Measurements from ENCODE around the gene CACNA1C.

Gene CACNA1C

DNA sequence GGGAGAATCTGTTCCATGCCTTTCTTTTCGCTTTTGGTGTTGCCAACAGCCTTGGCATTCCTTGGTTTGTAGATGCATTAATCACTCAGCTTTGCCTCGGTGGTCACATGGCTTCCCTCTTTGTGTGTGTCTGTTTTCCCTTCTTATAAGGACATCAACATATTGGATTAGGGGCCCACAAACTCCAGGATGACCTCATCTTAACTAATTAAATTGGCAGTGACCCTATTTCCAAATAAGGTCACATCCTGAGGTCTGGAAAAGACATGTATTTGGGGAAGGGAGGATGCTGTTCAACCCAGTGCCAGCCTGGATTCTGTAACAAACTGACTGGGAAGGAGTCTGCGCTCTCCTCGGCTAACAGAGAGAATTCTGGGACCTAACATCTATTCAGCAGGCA, 376.2 kb downstream of the CACNA1C start:
- FAIRE-seq = no peak

GRCh38 chr12:2431810-2432209, 379.0 kb downstream of the CACNA1C start:
- FAIRE-seq = no peak

GRCh38 chr12:2432856-2433255, 380.1 kb downstream of the CACNA1C start:
- FAIRE-seq = no peak

DNA sequence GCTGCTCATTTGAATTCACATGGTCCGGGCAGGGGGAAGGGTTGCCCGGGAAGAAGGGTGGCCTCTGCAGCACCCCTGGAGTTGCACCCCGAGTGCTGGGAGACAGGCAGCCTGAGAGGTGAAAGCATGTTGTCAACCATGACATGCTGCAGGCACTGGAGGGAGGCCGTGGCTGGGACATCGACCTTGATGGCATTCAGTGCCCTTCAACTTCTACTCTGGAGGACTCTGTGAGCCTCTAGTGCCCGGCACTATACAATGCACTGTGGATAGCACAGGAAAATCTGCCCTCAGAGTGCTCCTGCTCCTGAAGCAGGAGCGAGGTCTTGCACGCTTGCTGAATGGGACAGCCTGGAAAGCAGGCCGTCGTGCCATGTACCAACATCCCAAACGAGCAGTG, 382.7 kb downstream of the CACNA1C start:
- FAIRE-seq = no peak

DNA sequence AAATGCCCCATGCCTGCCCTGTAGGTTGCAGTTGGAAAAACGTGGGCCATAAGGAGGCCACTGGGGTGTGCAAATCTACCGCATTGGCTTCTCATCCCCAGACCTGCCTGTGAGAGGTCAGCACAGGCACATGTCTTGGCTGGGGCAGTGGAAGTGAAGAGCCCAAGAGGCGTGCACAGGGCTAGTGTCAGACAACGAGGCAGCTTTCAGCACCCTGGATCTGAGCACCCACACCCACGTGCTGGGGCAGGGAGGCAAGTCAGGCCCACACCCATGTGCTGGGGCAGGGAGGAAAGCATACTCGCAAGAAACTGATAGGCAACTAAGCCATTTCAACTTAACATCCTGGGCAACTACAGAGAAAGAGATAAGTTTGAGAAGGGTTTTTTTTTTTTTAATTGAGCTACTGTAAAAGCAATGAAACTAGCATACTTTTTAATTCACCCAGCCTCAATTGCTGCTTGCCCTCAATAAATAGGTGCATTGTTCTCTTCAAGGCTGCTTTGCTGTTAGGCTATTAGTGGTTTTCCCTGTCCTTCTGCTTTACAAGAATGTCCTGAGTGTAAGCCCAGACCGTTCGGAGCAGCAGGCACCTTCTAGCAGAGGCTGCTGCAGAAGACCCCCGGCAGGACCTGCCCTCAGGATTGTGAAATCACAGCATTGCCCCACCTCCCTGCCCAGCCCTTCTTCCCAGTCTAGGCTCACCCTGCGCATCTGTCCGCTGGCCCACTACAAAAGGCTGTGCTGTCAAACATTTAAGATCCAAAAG, 386.7 kb downstream of the CACNA1C start:
- FAIRE-seq = no peak

DNA sequence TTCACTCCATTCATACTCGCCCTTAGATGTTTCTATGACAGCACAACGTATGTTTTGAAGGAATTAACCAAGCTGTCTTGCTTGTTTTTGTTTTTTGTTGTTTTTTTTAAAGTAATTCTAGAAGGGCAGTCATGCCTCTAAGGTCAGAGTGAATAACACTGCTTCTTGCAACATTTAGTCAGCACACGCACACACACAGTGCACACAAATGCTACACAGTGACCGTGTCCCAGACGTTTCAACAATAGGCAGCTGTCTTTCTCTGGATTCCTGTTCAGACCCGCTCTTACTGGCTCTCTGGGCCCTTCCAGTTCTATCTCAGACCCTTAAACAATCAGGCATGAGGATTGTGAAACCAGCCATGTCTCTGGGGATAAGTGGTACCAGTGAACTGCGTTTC, 391.0 kb downstream of the CACNA1C start:
- no peak for FAIRE-seq

GRCh38 chr12:2445968-2446367, 393.2 kb downstream of the CACNA1C start:
- FAIRE-seq = no peak

DNA sequence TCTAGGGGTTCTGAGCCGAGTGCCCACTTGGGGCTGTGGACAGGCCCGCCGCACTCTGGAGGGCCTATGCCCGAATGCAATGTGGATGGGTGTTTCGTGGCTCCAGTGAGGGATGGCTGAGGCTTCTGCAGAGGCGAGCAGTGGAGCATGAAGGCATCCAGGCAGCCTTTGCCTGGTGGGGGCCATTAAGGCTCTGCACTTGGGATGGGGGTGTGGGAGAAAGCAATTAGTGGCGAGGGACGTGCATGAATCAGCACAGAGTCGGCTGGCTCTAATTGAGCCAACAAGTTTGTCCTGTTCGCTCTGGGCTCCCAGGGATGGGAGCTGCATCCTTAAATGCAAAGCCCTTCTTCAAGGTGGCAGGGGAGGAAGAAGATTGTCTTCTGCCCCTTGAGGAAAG, 395.1 kb downstream of the CACNA1C start:
- FAIRE-seq = no peak

GRCh38 chr12:2449586-2449985, 396.8 kb downstream of the CACNA1C start:
- no peak for FAIRE-seq

GRCh38 chr12:2450553-2450952, 397.8 kb downstream of the CACNA1C start:
- no peak for FAIRE-seq

GRCh38 chr12:2451025-2451424, 398.2 kb downstream of the CACNA1C start:
- FAIRE-seq = no peak

DNA sequence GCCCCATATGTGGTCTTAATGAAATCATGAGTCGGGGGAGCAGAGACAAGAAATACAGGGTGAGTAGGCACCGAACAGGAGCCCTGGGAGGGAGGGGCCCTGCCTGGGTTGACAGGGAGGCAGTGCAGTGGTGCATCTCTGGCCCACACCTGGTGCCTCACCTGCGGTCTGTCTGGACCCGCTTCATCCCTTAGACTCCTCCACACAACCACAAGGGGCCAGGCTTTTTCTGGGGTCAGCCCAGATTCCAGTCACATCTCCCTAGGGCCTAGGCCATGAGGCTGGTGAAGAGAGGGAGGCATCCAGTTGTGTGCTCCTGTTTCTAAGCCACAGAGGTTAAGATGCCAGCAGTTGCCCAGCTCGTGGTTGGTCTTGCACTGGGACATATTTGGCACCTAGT, 398.7 kb downstream of the CACNA1C start:
- FAIRE-seq = no peak

DNA sequence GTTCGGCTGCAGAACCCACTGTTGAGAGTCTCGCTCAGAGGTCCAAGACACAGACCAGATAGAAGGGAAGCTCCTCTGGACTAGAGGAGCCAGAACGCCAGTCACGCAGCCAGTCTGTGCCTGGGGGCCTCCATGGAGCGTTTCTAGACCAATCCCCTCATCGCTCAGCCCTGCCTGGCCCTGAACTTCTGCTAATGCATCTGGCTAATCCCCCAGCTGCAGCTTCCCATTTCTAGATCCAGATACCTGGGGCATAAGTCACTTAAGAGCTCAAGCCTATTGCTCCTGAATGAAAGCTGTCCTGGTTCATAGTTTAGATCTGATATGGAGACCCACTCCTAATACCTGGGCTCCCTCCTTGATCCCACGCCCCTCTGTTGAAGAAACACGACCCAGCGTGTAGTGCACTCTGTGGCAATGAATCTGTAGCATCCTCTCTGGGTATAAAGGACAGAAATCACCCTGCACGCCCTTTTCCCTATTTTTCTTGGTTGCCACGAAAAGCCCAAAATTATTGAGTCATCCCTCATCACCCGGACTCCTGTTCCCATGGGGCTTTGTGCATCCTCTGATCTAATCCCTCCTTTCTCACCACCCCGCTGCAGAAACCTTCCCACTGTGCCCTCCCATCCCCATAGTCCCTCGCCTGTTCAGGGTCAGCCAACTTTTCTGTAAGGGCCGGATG, 400.4 kb downstream of the CACNA1C start:
- FAIRE-seq = no peak

DNA sequence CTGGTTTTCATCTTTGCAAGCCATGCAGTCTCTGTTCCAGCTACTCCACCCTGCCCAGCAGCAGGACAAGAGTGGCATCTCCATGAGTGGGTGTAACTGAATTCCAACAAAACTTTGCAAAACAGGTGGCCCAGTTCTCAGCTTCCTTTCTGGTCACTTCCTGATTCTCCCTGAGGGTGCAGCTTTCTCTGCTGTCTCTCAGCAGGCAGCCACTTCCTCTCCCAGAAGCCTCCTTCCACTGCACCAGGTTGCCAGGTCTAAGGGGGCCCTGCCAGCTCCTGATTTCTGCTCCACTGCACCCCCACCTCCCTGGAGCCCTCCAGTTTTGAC, 400.9 kb downstream of the CACNA1C start:
- no peak for FAIRE-seq

GRCh38 chr12:2454601-2455177, 401.9 kb downstream of the CACNA1C start:
- no peak for FAIRE-seq

- no peak for FAIRE-seq
Measured at GRCh38 chr12:2455410-2455809, 402.6 kb downstream of the CACNA1C start.

DNA sequence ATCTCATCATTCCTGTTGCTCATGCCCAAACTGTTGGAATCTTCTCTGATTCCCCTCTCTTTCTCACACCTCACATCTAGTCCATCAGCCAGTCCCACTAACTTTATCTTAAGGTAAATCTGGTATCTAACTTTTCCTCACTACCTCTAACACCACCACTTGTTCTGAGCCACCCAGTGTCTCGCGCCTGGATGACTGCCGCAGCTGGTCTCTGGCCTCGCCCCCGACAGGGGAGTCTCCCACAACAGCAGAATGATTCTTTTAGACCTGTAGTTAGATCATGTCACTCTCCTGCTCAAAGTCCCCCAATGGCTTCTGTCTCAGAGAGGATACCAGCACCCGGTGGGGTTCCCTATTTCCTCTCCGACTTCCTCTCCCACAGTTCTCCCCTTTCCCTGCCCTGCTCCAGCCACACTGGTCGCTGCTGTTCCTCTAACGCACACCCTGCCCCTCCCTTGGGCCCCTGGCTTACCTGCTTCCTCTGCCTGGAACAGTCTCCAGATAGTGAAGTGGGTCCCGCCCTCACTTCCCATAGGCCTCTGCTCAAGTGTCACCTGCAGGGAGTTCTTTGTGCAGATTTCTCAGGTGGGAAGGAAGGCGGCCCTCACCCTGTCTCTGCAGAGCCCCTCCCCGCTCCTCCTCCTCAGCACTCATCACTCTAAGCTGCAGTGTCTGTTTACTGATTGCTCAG, 403.5 kb downstream of the CACNA1C start:
- FAIRE-seq = no peak

DNA sequence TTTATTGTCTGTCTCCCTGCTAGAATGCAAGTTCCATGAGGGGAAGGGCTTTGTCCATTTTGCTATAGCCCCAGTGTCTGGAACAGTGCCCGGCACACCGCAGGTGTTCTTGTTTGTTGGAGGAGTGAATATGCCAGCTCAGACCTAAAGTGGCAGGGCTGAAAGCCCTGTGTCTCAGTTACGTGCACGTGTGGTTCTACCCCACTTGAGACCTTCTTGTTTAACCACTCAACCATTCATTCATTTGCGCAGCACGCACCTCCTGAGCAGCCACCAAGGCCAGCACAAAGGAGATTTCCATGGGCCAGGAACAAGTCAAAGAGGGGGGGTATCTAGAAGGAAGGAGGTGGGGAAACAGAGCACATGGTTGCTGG, 404.0 kb downstream of the CACNA1C start:
- FAIRE-seq = no peak

DNA sequence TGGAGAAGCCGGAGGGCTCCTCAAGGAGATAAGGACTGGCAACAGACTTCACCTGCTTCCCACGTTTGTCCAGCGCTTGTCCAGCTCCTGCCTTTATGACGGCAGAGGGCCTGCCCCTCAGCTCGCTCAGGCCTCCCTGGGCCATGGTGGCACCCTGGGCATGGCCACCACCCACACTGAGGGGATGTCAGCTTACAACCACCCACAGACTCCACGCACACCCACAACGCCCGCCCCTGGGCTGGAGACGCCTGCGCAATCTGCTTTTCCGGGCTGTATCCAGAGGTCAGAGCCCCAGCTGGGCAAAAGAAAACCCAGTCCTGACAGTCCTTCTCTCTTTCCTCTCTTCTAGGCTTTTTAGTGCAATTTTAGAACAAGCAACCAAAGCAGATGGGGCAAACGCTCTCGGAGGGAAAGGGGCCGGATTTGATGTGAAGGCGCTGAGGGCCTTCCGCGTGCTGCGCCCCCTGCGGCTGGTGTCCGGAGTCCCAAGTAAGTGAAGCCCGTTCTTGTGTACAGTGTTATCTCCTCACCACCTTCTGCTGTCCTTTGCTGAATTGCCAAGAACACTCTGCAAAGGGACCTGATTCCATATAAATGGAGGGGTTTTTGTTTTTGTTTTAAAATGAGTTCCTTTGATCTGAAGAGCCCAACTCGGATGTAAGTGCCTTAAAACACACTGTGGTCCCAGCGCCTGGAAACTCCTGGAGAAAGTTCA, 404.6 kb downstream of the CACNA1C start:
- FAIRE-seq = no peak

DNA sequence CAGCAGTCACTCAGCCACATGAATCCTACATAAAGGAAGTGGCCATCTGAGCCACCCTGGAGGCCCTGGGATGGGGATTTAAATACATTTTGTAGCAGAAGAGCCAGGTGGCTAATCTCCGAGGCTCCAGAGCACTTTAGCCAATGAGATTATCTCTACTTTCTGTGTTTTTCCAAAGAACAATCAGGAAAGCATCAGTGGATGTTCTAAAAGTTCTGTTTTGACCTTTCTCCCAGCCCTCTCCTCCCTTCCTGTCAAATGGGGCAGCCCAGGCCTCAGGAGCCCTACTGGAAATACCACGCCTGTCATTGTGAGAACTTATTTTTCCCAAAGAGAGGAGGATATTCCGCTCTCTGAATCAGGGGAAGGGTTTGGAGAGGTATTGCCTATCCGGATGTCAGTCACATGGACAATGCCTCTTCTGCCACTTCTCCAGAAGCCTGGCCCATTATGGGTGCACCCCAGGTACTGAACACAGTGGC, 405.2 kb downstream of the CACNA1C start:
- FAIRE-seq = no peak

DNA sequence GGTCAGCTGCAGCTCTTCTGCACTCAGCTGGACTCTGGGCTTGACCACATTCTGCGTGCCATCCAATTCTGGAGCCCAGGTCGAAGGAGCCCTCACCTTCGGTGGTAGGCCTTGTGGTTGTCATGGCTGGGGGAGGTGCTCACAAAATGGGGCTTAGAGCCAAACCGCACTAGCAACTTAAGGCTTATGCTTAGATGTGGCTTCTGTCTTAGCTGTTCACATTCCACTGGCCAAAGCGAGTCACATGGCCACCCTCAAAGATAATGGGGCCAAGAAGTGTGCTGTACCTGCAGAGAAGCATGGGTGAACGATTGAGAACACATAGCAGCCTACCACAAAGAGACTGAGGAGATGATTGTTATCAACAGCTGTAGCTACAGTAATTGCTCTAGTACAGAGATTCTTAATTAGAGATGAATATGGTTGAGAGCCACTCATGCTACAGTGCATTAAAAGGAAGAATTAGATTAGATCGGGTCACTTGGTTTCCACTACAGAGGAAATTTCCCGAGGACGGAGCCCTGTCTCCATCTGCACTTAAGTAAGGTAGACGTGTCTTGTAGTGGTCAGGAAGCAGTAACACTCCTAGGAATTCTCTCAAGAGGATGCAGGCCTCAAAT, 407.4 kb downstream of the CACNA1C start:
- no peak for FAIRE-seq

DNA sequence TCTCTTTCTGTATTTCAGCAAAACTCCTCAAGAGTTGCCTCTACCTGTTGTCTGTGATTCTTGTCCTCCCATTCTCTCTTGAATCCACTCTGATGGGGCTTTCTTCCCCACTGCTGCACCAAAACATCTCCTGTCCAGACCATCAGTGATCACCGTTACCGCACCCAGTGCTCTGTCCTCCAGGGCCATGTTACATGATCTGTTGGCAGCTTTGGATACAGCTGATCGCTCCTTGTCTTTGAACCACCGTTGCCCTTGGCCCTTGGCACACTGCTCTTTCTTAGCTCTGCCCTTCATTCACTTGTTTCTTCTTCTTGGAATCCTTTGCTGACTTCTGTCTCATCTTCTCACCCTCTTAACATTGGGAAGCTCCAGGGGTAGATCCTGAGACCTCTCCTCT, 408.3 kb downstream of the CACNA1C start:
- no peak for FAIRE-seq
